ENCODE data around the gene CRYBA1.

The CRYBA1 gene

DNA sequence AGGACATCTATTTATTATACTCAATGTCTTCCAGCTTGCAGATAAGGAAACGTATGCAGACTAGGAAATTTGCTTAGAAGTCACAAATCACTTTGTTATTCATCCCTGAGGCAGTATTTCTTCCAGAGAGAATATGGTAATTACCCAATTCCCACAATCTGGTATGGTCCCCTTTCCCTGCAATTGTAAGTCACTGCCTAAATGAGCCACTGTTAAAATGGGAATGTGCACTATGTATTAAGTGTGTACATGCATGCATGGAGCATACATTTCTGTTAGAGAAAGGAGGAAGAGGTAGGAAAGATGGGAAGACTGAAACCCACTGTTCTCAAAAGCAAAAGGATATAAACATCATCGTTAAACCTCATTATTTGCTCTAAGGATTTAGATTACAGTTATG, 37.3 kb downstream of the CRYBA1 start:
- no peak for DNase-seq

DNA sequence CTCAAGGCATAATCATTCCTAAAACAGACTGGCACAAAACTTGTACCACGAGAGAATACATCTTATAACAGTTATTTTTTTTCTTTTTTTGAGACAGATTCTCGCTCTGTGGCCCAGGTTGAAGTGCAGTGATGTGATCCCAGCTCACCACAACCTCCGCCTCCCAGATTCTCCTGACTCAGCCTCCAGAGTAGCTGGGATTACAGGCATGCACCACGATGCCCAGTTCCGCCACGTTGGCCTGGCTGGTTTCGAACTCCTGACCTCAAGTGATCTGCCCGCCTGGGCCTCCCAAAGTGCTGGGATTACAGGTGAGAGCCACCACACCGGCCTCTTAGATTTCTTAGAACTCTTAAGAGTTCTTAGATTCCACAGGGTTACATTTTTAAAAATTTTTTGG, 43.2 kb downstream of the CRYBA1 start:
- no peak for DNase-seq

DNA sequence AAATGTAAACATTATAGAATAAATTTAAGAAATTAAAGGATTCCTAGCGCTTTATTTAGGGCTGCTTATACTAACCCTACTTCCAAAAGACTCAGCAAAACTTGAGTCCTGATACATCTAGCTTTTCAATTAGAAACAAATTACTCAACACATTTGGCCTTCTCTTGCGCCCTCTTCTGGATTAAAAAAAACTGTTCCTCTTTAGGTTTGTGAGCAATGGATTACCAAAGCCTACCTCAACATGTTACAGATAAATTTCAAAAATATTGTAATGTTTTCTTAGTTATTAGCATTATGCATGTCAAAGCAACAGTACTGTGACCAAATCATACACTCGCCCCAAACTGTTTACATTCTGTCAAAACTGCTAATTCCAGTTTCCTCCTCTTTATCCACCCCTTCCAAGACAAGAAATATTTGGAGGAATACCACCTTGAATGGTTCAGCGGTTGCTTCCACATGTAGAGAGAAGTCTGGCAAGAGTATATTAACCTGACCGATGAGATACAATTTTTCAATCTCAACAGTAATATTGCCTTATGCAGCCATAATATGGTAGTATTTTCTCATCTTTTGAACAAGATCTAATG, 44.6 kb downstream of the CRYBA1 start:
- peak; percentile 72 for DNase-seq

DNA sequence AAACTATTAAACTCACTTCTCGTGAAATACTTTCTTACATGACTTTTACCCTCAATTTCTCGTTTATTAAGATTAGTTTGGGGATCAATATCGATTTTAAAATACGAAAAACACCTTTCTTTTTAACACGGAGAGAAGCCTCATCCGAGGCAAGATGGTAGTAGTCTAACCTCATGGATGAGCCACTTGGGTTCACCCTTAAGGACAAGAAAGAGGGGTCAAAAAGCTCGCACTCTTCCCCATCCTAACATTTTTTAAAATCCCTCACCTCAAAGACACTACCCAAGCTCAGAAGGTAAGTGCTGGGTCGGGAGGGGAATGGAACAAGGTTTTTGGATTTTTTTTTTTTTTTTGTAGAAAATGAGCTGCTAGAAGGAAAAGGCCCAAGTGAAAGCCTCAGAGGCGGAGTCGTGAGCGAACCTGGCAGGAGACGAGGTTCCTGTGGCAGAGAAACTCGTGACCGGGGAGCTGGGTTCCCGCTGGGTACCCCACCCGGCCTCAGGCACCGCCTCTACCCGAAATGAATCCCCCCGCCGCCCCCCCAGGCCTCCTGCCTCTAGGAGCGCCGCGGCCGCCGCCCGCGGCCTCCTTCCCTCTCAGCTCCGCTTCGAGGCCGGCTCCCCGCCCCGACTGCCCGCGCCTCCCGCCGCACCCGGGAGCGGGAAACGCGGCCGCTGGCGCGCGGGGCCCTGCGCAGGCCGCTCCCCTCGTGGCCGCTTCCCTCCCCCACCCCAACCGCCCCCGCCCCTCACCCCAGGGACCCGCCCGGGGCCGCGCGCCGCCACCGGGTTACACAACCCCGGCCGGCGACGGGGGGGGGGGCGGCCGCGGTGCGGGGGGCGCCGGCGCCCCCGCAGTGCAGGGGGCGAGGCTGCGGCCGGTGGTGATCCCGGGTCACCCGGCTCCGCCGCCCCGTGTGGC, 45.7 kb downstream of the CRYBA1 start:
- peak; percentile 59 for DNase-seq

DNA sequence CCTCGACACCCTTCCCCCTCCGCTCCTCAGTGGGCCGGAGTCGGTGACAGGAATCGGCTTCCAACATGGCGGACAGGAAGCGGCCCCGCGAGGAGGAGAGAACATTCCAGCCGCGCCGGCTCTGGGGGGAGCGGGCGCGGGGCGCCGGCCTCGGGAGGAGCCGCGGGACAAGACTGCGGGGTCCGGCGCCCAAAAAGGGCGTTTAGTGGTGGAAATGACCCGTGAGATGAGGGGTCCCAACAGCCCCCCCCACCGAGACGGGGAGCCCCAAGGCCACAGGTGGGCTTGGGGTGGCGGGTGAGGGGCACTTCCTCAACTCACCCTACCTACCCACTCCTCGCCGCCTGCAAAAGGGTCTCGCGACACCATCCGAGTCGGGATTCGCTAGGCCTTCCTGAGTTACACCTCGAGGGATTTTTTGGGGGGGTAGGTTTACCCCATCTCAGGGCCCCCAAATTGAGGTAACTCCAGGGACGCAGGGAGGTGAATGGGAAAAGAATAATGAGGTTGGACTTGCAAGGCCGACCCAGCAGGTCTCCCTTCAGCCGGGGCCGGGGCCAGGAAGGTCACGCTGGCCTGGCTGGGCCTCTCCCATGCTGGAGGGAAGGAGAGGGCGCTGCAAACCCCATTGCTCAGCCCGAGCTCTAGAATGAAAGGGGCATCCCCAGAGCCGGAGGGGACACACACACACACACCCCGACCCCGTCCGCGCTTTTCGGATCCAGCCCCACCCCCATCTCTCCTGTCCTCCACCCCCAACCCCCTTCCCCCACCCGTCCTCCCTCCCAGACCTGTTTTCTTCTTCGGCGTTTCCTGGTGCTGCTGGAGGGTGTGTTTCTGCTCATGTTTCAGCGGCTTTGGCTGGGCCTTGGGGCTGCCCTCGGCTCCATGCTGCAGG, 46.6 kb downstream of the CRYBA1 start:
- DNase-seq, result peak; percentile 83

DNA sequence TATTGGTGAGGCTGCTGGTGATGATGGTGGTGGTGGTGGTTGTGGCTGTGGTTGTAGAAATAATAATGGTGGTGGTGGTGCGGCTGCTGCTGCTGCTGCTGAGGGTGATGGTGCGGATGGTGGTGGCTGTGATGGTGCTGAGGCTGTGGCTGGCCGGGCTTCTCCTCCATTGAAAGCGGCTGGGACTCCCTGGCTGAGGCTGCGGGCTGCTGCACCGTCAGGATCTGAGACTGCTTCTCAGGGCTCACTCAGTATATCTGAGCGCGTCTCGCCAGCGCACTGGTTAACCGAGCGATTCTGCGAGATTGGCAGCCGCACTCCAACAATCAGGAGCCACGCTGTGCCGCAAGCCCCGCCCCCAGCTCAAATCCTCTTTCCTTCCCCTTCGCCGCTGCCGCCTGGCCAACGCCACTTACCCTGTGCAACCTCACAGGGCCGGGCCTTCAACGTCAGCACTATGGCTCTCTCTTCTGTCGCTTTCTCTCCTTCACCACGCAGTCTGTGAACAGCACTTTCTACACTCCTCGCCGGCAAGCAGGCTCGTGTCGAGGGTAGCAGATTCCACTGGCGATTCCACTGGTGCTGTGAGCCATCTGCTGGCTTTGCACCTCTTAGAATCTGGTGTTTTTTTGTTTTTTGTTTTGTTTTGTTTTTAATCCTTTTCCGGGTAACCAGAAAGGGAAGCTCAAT, 47.4 kb downstream of the CRYBA1 start, which contains the start of gene NUFIP2:
TSS of gene NUFIP2 (minus strand) at position 259 of the 690 bp plus-strand sequence. CDS start at position 170, 89 bp downstream.
- DNase-seq, result peak; percentile 98

DNA sequence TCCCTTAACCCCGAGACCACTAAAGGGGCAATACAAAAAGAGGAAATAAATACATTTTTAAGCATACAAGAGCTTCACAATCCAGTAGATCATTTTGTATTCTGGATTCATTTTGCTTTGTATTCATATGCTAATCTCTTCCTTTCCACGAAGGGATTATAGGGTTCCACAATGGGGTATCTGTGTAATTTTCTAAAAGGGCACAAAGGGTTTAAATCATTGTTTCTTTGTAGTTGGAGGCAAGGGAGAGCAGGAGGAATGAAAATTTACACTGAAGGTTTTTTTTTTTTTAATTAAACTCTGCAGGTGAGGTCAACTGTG, 47.9 kb downstream of the CRYBA1 start:
- no peak for DNase-seq

DNA sequence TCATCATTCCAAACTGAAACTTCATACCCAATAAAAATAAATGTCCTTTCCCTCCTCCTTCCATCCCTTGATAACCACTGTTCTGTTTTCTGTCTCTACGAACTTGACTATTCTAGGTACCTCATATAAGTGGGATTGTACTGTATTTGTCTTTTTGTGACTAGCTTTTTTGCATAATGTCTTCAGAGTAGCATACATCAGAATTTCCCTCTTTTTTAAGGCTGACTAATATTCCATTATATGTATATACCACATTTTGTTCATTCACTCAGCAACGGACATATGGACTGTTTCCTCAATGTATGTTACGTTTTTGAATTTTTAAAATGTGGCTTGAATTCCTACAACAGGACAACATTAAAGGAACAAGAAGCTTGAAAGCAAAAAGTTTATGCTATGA, 48.8 kb downstream of the CRYBA1 start:
- DNase-seq, result no peak

DNA sequence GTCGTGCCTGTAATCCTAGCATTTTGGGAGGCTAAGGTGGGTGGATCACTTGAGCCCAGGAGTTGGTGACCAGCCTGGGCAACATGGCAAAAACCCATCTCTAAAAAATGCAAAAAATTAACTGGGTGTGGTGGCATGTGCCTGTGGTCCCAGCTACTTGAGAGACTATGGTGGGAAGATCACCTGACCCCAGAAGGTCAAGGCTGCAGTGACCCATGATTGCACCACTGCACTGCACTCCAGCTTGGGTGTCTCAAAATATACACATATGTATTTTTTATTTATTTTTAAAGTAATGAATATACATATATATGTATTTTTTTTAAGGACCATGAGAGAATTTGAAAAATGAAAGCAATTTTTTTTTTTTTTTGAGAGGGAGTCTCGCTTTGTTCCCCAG, 52.4 kb downstream of the CRYBA1 start:
- DNase-seq, result no peak

DNA sequence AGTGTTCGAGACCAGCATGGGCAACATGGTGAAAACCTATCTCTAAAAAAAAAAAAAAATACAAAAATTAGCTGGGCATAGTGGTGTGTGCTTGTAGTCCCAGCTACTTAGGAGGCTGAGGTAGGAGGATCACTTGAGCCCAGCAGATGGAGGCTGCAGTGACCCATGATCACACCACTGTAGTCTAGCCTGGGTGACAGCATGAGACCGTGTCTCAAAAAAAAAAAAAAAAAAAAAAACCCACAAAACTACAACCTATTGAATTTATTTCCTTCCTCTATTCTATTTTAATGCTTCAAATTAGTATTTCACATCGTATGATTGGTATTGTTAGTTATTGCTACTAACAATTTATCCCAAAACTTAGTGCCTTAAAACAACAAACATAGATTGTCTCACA, 56.7 kb downstream of the CRYBA1 start:
- no peak for DNase-seq

All from DMS53 (cell line).